ENCODE measurements around the gene RANBP2. TPM values are rescaled to one million over a fixed set of nuclear protein-coding genes. Genes with fewer than 3 reads are reported as not detected.
A peak's percentile ranks its signal among the peaks of the same experiment; 100 is the strongest.
"Not testable (repeated sequence)": the region's sequence is repeated elsewhere in the genome, so short reads cannot be mapped to it uniquely, and the experiment has no call there.

The RANBP2 gene
- total RNA-seq = 74.8 and 112 TPM in 2 replicates

DNA sequence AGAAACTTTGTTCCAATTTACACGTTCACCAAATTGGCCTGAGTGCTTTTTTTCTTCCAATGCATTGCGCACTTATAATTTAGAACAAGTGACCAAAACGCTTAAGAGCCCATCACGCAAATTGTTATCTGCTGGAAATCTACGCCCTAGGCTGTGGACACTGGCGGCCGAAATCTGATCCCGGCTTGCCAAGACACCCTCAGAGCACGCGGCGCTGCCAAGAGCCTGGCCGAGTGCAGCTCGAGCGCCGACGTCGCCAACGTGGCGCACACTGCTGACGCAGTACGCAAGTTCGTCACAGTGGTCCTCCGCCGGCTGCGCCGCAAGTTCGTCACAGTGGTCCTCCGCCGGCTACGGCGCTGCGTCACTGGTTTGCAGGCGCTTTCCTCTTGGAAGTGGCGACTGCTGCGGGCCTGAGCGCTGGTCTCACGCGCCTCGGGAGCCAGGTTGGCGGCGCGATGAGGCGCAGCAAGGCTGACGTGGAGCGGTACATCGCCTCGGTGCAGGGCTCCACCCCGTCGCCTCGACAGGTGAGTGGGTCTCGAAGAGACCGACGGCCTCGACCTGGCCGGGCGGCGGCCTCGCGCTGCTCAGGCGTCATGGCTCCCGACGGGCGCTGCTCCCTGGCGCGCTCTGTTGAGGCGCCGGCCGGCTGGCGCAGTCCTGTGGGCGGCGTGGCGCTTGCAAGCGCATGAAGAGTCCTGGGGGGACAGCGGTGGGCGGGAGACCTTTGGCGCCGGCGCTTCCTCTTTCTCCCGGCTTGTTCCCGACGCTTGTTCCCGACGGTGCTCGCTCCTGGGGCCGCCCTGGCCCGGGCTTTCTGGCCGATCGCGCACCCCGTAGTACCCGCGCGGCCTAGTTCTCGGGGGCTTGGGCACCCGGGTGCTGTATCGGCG is at the start of gene RANBP2:
Gene RANBP2 (plus strand): TSS at position 334 of the 896 bp plus-strand sequence. CDS start 125 bp downstream, at position 459.
- DNase-seq (ENCODE audit: low read depth) = peak; percentile 93

DNA sequence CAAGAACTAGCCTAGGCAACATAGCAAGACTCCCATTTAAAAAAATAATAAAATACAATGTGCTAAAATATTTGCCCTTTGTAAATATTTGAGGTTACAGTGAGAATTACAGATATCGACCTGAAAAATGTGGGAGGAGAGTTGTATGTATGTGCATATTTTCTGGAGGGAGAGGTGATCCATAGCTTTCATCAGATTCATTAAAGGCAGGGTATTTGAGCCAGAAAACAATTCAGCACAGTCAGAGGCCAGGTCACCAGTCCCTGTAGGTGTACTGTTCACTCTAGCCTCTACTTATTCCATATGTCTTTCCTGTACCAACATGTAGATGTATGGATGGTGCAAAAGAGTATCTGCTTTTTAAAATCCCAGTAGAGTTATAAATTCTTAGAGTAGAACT is 49.0 kb upstream of the RANBP2 start:
- not testable (repeated sequence) for DNase-seq (ENCODE audit: low read depth)

DNA sequence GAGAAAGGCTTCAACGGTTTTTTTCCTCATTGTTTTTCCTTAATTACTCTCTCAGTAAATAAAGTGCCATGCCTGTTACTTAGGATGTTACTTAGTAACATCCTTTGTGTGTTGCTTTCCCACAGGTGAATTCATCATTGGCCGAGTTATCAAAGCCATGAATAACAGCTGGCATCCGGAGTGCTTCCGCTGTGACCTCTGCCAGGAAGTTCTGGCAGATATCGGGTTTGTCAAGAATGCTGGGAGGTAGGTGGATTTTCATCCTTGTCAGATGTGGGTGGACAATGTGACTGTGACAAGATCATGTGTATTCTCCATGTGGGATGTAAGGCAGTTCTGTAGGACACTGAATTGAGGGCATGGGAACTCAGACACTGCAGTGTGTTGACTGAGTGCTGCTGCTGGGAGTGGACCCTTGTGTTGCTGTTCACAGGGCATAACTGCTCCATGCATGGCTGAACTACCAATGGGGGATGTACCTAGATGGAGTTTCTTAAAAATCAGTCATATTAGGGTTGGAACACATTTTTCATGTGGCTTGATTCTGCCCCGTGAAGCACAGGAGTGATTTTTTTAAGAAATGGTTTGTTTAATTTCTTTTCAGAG is 47.0 kb upstream of the RANBP2 start:
- DNase-seq (ENCODE audit: low read depth) = not testable (repeated sequence)

DNA sequence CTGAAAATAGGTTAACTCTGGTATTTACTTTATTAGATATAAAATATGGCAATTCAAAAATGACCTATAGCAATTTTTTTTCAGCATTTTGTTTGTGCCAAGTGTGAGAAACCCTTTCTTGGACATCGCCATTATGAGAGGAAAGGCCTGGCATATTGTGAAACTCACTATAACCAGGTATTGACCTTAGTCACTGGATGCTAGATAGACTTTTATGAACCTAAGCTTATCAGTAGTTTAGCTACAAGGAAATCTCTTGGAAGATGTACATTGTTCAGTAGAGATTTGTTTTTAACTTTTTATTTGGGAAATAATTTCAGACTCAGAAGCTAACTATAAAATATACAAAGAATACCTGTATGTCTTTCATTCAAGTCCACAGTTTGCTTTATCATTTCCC is 42.8 kb upstream of the RANBP2 start:
- not testable (repeated sequence) for DNase-seq (ENCODE audit: low read depth)

DNA sequence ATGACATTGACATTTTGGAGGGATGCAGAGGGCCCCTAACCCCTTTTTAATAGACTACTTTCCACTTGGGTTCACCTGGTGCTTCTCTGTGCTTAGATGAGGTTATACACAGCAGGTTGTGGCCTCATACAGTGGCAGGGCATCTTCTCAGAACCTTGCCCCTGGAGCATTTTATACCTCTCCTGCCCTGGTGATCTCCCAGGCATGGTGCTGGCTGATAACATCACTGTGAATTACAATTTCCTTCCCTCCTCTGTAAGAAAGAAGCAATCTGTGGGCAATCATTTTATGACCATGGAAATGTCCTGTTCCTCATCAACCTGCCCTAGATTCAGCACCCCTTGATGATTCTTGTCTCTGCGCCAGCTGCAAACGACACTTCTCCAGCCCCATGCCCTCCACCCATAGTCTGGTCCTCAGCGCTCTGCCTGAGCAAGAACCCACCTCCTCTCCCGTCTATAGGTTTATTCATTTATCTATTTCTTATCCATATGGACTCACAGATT is 42.0 kb upstream of the RANBP2 start:
- not testable (repeated sequence) for DNase-seq (ENCODE audit: low read depth)

DNA sequence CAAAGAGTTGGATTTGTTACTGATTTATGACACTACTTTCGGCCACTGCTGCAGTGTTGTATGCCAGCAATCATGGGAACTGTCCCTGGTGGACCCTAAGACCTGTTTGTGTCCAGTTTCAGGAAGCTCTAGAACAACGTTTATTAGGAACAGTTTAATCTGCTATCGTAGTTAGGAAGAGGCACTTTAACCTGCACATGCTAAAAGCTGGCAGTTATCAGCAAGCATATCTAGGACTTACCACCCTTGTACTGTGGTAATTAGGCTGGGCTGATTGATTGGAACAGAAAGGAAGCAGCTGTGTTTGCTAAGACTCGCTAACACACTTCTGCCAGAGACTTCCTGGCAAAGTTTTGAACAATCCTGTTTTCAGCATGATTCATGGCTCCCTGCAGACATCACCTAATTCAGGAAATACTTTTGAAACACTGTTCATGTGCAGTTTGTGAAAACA is 41.1 kb upstream of the RANBP2 start:
- peak; percentile 72 for DNase-seq (ENCODE audit: low read depth)

DNA sequence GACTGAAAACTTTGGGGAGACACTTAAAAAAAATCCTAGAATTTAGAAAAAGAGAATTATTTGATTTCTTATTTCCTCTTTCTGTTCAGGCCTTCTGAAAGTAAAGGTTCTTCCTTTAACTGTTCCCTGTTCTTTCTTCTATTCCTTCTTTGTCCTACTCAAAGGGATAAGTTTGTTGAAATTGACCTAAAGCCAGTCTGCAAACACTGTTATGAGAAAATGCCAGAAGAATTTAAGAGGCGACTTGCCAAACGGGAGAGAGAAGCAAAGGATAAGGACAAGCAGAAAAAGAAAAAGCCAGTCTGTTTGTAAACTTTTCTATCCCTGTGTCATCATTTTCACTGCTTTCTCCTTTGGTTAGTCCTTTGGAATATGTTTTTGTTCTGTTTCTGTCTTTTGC is 38.5 kb upstream of the RANBP2 start:
- DNase-seq (ENCODE audit: low read depth) = not testable (repeated sequence)

DNA sequence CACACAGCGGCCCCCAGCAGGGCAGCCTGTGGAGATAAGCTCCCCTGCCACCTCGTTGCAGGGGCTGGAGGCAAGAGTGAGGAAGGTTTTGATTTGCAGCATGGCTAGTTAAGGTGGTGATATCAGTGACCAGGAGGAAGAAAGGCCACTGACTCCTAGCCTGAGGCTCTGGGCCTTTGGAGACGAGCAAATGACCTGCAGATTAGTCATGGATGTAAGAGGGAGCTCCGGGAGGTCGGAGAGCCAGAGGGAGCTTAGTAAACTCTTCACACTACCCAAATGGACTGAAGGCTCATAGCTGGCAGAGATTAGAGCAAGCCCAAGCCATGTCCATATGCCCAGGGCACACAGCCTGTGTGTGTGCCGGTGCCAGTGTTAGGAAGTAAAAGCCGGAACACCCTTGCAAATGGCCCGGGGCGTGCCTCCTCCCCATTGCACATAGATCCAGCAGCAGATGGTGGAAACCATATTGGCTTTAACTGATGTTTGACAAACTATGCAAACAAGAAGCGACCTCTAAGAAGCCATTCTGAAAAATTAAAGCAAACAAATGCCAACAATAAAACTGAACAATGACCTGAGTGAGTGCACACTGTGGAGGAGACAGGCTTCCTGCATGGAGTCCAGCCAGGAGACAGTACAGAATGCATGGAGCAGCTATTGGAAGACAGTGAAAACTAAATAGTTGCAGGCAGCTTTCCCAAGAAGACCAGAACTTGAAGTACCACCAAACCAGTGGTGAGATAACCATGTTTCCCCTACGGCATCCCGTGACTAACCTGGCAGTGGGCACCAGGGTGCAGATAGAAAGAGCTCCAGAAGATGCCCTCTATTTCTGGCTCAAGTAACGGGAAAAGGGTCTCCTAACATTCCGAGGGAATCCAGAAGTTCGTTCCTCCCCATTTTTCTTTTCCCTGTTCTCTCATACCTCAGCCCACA is 30.2 kb upstream of the RANBP2 start:
- not testable (repeated sequence) for DNase-seq (ENCODE audit: low read depth)

DNA sequence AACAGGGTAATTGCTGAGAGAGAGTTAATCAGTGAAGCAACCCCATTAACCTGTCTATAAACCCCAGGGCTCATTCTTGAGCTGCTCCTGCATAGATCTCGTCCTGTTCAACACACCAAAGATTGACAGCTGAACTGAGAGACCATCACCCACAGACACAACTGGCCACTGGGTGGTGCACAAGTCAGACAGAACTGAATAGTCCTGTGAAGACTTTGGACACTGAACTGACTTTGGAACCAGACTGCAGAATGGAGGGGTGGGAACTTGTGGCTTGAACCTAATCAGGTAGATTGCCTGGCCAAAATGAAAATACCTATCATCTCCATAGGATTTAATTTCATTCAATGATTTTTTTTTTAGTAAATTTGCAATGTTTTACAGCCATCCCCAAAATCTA is 29.3 kb upstream of the RANBP2 start:
- DNase-seq (ENCODE audit: low read depth) = not testable (repeated sequence)

DNA sequence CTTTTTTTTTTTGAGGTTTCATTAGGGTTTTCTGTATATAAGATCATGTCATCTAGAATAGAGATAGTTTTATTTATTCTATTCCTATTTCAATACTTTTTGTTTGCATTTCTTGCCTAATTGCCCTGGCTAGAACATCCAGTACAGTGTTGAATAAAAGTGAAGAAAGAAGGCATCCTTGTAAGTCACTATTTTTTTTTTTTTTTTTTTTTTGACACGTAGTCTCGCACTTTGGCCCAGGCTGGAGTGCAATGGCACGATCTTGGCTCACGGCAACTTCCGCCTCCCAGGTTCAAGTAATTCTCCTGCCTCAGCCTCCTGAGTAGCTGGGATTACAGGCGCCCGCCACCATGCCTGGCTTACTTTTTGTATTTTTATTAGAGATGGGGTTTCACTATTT is 27.8 kb upstream of the RANBP2 start:
- no peak for DNase-seq (ENCODE audit: low read depth)

DNA sequence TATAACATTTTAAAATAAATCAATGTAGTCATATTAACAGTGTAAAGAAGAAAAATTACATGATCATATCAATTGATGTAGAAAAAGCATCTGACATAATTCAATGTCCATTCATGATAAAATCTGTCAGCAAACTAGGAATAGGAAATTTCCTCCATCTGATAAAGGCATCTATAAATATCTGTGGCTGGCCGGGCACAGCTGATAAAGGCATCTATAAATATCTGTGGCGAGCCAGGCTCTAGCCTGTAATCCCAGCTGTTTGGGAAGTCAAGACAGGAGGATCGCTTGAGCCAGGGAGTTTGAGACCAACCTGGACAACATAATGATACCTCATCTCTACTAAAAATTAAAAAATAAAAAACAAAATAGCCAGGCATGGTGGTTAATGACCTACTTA is 18.1 kb upstream of the RANBP2 start:
- no peak for DNase-seq (ENCODE audit: low read depth)

DNA sequence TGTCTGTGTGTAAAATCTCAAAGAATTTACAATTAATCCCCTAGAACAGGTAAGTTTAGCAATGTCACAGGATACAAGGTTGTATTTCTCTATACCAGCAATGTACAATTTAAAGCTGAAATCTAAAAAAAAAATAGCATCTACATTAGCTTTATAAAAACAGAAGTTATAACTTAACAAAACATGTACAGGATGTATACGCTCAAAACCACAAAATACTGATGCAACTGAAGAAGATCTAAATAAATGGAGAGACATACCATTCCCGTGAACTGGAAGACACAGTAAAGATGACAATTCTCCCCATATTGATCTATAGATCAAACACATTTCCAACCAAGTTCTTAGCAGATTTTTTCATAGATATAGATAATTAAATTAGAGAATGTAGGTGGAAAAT is 17.5 kb upstream of the RANBP2 start:
- DNase-seq (ENCODE audit: low read depth) = no peak

DNA sequence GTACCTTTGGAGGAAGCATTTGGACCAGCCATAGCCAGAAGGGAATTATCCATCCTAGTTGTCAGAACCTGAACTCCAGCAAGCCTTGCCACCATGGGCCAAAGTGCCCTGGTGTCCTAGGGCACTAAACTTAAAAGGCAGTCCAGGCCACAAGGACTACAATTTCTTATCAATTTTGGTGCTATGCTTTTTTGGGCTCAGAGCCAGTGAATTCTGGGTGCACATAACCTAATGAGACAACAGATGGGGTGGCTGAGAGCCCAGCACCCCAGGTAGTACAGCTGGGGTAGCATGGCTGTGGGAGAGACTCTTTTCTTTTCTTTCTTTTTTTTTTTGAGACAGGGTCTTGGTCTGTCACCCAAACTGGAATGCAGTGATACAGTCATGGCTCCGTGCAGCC is 14.4 kb upstream of the RANBP2 start:
- no peak for DNase-seq (ENCODE audit: low read depth)

DNA sequence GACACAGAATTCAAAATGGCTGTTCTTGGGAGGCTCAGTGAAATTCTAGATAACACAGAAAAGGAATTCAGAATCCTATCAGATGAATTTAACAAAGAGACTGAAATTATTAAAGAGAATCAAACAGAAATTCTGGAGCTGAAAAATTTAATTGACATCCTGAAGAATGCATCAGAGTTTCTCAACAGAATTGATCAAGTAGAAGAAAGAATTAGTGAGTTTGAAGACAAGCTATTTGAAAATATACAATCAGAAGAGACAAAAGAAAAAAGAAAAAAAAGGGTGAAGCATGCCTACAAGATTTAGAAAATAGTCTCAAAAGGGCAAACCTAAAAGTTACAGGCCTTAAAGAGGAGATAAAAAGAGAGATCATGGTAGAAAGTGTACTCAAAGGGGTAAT is 12.0 kb upstream of the RANBP2 start:
- no peak for DNase-seq (ENCODE audit: low read depth)

DNA sequence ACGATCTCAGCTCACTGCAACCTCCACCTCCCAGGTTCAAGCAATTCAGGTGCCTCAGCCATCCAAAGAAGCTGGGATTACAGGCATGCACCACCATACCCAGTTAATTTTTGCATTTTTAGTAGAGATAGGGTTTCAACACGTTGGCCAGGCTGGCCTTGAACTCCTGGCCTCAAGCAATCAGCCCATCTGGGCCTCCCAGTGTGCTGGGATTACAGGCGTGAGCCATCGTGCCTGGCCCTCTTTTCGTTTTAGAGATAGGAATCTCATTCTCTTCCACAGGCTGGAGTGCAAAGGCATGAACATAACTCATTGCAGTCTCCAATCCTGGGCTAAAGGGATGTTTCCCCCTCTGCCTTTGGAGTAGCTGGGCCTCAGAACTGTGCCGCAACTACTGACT is 2.3 kb upstream of the RANBP2 start:
- DNase-seq (ENCODE audit: low read depth) = not testable (repeated sequence)

DNA sequence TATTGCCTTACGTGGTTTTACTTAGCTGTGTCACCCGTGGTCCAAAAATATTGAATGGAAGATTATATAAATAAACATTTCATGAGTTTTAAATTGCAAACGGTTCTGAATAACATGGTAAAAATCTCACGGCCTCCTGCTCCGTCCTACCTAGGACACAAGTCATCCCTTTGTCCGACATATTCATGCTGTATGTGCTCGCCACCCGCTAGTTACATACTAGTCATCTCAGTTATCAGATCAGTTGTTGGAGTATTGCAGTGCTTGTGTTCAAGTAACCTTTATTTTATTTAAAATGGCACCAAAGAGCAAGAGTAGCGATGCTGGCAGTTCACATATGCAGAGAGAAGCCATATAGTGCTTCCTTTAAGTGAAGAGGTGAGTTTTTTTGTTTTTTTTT is 6.8 kb downstream of the RANBP2 start:
- DNase-seq (ENCODE audit: low read depth) = not testable (repeated sequence)

DNA sequence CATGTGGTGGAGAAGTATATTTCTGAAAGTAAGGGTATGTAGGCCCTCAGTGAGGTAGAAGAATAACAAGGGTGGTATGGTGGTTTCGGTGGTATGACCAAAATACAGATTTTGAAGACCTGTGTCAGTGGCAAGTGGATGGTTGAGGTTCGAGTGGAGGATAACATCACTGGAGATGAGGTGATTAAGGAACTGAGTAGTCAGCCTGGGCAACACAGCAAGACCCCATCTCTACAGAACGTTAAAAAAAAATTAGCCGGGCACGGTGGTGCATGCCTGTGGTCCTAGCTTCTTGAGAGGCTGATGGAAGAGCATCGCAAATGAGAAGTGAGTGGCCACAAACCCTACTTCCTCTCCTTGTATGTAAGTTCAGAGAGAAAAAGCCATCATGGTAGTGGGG is 15.4 kb downstream of the RANBP2 start:
- DNase-seq (ENCODE audit: low read depth) = not testable (repeated sequence)

DNA sequence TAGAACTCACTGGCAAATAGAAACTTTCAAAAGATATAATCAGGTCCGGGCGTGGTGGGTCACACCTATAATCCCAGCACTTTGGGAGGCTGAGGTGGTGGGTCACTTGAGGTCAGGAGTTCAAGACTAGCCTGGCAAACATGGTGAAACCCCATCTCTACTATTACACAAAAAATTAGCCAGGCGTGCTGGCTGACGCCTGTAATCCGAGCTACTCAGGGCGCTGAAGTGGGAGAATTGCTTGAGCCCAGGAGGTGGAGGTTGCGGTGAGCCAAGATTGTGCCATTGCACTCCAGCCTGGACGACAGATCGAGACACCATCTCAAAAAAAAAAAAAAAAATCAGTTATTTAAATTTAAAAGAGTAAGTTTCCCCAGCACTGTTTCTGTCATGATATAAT is 38.7 kb downstream of the RANBP2 start:
- not testable (repeated sequence) for DNase-seq (ENCODE audit: low read depth)

DNA sequence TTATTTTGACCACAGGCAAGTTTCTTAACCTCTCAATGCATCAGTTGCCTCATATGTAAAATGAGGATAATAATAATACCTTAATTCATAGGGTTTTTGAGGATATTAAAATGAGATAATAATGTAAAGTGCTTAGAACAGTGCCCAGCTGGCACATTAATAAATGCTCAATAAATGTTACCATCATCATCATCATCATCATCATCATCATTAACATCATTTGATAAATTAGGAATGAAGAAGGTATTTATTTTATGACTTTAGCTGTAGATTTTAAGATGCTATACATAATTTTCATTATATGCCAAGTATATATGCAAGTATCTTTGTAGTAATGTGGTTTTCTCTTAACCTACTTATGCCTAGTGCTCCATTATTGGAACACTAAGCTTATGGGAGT is 43.3 kb downstream of the RANBP2 start:
- not testable (repeated sequence) for DNase-seq (ENCODE audit: low read depth)

DNA sequence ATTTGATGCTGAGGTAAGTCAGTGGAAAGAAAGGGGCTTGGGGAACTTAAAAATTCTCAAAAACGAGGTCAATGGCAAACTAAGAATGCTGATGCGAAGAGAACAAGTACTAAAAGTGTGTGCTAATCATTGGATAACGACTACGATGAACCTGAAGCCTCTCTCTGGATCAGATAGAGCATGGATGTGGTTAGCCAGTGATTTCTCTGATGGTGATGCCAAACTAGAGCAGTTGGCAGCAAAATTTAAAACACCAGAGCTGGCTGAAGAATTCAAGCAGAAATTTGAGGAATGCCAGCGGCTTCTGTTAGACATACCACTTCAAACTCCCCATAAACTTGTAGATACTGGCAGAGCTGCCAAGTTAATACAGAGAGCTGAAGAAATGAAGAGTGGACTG is 47.4 kb downstream of the RANBP2 start:
- not testable (repeated sequence) for DNase-seq (ENCODE audit: low read depth)

DNA sequence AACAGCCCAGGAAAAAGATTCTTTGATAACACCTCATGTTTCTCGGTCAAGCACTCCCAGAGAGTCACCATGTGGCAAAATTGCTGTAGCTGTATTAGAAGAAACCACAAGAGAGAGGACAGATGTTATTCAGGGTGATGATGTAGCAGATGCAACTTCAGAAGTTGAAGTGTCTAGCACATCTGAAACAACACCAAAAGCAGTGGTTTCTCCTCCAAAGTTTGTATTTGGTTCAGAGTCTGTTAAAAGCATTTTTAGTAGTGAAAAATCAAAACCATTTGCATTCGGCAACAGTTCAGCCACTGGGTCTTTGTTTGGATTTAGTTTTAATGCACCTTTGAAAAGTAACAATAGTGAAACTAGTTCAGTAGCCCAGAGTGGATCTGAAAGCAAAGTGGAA is 48.6 kb downstream of the RANBP2 start:
- DNase-seq (ENCODE audit: low read depth) = not testable (repeated sequence)

DNA sequence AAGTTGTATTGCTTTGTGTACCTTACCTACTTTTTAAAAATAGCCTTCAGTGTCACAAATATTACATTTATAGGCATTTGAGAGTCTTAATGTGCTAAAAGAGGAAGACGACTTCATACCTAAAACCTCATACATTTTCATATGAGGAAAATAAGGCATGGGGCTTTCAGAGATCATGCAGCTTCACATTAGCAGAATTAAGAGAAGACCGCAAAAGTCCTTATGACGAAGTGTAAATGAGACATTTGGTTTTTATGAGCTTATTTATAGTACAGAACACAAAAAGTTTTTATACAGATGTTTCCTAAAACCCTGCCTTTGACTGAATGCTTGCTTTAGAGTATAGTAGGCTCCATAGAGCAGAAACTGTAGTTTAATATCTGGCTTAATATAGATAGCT is 57.2 kb downstream of the RANBP2 start:
- DNase-seq (ENCODE audit: low read depth) = no peak

All from renal cortical epithelial cell (primary cell).